Ramos (cell line): ENCODE measurements around the gene GRPR.

Experiments
- in situ Hi-C: fragments of 300-500 bp; cut with MboI; formaldehyde crosslinking; loops from one replicate; pipeline ENCODE4 v1.14.3; 2022; ENCODE audit warnings: low sequenced_read_pairs; ENCODE audit not compliant: unreplicated experiment

GRPR gene

DNA sequence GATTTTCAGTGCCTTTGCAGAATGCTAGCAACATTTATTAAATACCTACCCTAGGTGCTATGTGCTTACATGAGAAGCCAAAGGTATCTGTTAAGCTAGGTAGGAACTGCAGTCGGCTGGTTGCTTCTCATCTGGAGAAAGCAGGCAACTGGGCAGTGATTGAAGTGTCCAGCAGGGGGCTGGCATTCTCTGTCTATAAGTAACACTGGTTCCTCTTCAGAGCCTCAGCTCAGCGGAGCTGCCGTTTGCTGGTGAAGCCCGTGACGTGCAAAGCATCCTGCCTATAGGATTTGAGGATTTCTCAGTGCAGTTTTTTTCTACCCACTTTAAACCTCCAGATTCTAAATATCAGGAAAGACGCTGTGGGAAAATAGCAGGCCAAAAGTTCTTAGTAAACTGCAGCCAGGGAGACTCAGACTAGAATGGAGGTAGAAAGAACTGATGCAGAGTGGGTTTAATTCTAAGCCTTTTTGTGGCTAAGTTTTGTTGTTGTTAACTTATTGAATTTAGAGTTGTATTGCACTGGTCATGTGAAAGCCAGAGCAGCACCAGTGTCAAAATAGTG lies at the start of gene GRPR:
TSS of gene GRPR (plus strand) at position 344 of the 565 bp plus-strand sequence. CDS start 389 bp downstream, outside the sequence.
- in situ Hi-C loops, result no loop called here

DNA sequence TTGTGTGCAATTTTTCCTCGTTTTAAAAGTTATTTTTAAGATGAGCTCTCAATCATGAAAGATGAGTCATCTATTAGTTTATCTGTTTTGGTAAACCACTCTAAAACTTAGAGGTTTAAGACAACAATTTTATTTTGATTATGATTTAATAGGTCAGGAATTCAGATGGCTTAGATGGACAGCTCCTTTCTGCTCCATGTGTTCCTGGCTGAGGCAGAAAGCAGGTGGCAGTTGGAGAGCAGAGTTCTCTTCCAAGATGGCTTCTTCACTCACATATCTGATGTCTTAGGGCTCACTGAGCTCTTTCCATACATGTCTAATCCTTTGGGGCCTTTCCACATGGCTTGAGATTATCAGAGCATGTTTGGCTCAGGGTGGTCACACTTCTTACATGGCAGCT lies 48.3 kb upstream of the GRPR start:
- in situ Hi-C loops, result no loop called here

DNA sequence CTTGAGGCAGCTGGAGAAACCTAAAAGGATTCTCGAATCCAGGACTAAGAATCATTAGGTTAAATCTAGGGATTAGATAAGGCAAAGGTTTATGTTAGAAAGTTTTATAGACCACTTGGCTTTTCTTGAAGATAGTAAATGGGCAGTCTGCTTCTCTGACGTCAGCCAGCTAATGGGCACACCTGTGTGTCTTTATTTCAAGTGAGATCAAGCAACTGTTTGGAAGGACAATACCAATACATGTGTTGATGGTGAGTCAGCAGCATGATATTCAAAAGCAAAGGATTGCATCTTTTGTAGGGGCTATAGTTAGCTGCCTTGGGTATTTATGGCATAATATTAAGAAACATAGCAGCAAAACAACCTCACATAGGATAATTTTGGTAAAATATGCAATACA lies 46.5 kb upstream of the GRPR start:
- in situ Hi-C loops, result no loop called here

DNA sequence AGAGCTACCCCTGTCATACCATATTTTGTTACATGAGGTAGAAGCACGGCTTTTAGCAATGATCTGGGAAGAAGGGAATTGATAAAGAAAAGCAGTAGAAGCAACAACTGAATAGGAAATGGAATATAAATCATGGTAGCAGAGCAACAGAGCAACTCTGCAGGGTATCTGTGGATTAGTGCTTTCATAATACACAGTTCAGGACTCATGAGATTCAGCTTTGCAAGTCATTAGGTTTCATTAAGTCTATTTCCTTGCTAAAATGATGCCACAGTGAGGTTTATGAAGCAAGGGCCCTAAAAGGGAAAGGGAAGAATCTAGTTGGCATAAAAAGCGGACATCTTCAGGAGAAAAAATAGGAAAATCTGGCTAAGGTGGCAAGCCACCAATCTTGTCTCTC lies 45.6 kb upstream of the GRPR start:
- in situ Hi-C loops, result no loop called here

DNA sequence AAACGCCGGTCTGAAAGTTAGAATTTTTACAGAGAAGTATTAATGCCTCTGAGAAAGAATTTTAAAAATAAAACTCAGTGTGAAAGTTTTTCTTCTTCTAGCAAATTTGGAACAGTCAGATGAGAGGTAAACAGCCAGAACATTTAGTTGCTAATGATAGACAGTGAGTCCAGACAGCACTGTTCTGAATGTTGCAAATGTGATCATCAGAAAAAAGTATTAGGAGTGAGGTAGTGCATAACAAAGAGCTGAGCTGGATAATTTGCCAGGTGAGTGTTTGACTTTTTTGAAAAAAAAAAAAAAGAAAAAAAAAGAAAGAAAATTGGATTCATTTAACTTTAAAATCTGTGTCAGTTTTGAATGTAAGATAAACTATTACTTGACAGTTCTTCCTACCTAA lies 42.0 kb upstream of the GRPR start:
- in situ Hi-C loops, result no loop called here

DNA sequence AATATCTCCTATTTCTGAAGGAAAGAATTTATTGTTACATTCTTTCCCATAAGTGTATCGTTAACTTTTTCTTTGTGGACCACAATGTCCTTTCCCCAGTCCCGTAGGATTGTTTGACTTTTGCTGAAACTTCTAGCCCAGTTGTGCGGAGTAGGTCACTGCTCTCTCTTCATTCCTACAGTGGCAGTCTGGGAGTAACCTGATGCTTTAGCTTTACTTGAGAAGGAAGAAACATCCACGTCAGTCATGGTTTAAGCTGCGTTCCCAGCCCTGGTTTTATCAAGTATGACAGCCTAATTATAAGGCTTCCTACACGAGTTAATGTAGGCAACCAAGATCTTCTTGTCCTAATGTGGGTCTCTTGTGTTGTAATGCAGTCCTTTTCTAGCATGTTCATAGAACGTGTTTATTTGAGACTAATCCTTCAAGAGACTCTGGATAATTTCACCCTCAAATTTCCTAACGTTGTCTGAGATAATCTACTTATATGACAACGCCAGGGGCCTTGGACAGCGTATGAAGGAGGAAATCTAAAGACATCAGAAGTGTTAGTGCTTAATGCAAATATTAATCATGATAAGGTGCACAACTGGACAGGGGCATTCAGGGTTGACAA lies 40.8 kb upstream of the GRPR start:
- in situ Hi-C loops, result no loop called here

DNA sequence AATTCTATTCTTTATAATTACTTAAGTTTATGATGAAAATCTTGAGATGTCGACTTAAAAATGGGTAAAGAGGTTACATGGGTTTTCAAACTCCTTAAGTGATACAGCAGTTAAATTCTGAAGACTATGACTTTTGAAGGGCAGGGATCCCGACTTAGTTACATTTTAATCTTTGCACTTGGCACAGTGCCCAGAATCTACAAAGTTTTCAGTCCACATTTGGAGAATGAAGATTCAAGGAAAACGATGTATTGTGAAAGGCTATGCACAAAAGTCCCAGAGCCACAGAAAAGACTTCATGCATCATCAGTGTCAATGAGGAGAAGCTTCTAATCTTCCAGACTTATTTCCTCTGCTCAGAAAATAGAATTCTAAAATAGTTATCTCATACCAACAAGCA lies 36.3 kb upstream of the GRPR start:
- in situ Hi-C loops, result no loop called here

DNA sequence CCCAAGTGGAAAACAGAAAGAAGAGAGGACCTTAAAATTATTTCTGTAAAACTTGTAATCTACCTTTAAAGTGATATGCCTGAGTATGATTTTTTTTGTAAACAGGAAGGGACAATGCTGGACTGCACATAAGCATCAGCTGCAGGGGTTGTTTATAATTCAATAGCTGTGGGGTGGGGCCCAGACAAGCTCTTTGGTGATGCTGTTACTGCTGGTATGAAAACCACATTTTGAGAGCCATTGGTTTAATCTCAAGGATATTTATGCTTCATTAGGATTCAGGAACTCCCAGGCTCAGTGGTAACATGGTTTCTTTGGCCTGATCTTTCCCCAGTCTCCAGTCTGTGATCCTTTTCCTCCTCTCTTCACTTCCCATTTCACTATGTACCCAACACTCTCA lies 34.3 kb upstream of the GRPR start:
- in situ Hi-C loops, result no loop called here

DNA sequence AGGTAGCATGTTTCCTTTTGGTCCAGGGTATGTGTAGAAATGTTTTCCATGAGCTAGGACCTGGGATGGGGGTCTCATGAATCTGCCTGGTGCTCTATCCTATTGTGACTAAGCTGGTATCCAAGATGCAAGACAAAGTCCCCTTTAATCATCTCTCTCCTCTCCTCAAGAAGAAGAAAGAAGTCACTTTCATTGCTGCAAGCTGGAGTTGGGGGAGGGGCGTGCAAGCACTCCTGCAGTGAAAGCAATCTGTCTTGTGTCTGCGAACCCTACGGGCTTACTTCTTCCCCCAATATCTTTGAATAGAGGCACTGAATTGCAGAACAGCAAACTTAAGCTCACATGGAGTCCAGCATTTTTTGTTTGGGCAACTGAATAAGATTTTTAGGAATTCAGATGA lies 27.2 kb upstream of the GRPR start:
- in situ Hi-C loops, result no loop called here

DNA sequence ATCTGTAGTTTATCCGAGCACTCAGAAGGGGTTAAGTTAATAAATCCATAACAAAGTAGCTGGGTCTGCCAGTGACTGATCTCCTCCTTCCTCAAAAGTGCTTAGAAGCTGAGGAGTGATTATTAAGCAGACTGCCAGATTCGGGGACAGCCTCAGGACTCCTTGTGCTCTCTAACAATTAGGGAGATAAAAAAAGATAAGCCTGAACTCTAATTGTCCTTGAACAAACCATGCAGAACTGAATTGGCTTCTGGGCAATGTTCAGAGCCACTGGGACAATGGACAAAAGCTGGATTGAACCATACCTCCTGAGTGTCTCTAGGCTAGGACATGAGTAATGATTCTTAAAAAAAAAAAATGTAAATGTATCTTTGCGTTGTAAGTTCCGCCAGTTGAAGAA lies 22.7 kb upstream of the GRPR start:
- in situ Hi-C loops, result no loop called here

DNA sequence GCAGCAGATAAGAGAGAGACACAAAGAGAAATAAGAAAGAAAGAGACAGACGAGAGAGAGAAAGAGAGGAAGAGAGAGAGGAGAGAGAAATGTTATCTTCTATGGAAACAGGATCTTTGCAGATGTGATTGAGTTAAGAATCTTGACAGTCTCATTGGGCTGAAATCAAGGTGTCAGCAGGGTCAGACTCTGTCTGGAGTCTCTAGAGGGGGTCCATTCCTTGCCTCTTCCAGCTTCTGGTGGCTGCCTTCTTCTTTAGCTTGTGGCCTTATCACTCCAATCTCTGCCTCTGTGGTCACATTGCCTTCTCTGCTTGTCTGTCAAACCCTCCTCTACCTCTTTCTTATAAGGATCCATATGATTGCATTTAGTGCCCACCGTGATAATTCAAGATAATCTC lies 21.8 kb upstream of the GRPR start:
- in situ Hi-C loops, result no loop called here

DNA sequence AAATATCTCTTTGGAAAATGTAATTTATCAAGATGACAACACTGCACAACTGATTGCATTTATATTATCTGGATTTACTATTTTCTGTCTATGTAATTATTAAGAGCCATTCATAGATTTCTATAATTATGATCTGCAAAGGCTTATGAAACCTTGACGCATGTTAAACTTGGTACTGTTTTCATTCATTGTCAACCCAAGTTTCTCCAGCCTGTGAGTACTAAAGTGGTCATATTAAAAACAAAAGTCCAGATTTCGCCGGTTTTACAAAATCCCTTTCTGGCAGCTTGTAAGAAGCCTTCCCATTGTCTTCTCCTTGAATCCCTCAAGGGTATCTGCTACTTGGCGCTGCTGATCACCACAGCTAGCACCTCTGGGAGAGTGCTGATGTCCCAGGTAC lies 19.7 kb upstream of the GRPR start:
- in situ Hi-C loops, result no loop called here

DNA sequence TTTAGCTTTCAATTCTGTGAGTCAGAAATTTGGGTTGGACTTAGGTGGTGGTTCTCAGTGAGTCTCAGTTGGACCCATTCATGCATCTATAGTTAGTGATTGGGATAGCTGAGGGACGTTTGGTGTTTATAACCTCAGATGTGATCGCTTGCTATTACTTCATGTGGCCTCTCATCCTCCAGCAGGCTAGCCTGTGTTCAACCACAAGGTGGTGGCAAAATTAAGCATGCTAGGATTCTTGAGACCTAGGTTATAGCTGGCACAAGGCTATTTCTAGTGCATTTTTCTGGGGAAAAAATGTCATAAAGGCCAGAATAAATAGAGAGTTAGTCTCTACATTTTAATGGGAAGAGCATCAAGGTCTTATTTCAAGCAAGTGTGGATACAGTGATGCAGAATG lies 10.9 kb upstream of the GRPR start:
- in situ Hi-C loops, result no loop called here

DNA sequence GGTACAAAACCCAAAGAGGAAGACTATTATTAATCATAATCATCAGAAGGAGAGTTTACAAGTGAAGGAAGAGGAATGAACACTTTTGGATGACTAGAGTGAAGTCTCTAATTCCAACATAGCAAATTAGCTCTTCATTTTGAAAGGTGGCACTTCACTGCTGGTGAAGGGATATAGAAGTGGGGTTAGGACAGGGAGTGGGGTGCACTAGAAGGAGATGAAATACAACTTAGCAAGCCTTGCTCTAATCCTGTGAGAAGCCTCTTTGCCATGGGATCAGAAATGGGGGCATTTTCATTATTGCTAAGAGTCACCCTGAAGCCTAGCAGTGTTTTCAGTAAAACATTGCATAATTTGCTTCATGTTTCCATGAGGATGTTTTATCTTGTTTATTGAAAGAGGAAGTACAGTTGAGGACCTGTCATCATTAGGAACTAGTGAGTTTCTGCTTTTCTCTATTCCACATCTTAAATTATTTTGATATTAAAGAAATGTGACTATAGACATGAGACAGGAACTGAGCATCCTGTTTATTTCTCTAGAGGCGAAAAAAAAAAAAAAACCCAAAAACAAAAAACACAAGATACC lies 9.3 kb upstream of the GRPR start:
- in situ Hi-C loops, result no loop called here

DNA sequence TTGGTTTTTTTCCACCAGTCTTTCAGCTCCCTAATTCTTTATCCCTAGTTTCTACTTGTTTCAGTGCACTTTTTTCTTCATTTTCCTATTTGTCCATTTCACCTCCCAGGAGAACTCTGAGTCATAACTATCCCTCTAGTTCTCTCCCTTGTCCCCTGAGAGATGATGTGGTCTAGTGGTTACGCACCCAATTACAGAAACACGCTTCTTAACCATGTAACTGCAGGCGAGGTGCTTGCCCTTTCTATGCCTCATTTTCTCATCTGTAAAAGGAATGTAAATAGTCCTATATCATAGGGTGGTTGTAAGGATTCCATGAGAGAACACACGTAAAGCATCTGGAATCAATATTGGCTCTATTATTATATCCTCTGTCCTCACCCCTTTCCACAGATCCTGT lies 8.8 kb upstream of the GRPR start:
- in situ Hi-C loops, result no loop called here

DNA sequence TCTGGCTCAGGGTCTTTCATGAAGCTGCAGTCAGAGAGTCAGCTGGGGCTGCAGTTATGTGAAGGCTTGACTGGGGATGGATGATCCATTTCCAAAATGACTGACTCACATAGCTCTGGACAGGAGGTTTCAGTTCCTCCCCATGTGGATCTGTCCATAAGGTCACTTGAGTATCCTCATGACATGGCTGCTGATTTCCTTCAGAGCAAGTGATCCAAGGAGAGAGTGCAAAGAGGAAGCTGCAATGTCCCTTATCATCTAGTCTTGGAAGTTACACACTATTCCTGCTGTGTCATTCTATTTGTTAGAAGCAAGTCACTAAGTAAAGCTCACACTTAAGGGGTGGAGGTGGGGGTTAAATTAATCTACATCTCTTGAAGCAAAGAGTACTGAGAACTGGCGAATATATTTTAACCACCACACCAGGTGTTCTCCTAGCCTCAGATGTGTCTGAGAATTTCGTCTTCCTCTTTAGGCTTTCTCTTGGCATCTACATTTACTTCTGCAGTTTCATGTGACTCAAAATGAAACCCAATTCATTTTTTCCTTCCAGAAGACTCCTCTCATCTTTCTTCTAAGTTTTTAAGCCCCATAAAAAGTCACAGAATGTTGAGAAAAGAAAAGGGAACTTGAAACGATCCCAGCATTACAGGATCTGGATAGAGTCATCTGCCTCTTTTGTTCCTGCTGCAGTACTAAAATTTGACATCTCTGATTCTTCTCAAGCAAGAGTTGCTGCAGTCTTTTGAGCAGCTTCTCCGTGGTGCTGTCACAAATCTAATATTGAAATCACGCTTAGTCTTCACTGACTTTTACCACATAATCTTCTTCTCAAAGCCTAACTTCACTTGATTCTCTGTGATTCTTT lies 3.8 kb upstream of the GRPR start:
- in situ Hi-C loops, result no loop called here

DNA sequence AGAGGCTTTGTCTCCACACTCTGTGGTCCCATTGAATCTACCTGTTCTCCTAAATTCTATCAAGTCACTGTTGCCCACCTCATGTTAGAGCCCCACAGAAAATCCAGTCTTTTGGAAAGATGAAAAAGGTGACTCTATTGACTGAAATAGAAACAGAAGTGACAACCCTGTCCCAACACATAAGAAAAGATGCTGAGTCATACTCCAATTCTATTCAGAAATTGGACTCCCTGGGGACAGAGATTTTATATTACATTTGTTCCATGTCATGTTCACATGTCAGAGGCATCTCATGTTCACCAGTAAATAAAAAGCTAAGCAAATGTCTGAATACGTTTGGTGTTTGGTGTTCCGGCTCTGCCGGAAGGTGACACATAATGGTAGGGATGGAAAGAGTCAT lies 2.9 kb upstream of the GRPR start:
- in situ Hi-C loops, result no loop called here

DNA sequence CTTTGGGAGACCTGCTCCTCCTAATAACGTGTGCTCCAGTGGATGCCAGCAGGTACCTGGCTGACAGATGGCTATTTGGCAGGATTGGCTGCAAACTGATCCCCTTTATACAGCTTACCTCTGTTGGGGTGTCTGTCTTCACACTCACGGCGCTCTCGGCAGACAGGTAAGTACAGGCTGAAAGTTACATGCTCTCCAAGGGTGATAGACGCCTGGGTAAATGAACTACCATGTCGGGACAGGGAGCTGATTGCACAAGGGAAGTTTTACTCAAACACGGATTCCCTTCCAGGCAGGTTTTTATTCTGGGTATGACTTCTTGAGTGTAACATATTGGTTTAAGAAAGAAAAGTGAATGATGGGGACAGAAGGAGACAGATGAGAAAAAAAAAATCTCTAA lies 836 bp downstream of the GRPR start:
- in situ Hi-C loops, result no loop called here

DNA sequence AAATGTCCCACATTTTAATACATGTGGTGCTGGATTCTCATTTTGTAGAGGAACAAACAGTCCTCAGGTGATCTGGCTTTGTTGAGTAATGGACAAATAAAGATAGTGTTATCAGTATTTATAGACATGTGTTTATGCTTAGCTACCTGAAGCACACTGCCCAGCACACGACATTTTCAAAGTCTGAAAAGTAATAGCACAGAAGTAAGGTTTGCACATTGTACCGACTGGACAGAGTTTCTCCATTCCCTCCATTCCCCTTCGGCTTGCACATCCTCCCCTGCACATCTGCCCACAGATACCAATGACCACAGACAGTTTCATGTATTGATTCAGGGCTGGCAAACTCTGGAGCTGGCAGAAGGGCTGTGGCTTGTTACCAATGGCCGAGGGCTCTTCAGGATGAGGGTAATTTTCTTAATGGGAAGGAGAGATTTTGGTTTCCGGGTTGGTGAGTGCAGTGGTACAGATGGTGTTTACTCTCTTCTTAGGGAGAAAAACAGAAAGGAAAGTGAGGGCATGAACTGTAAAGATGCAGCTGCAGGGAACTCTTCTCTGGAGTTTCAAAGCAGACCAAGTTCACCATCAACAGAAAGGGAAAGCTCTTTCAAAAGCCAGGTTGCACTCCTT lies 2.3 kb downstream of the GRPR start:
- in situ Hi-C loops, result no loop called here

DNA sequence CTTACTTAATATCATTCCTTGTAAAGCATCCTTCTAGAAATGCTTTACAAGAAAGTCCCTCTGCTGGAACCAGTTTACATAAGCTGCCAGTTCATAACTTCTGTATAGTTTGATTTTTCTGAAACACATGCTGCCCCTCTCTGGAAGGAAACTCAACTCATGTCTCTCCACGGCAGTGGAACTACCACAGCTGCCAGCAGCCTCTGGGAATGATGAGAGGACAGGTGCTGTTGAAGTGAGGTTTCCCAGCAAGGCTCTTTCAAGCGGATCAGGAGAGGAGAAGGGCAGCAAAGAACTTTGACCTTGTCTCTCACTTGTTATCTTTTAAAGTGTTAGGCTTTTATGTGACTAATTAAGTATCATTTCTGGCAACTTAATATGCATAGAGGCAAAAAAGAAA lies 7.3 kb downstream of the GRPR start:
- in situ Hi-C loops, result no loop called here

DNA sequence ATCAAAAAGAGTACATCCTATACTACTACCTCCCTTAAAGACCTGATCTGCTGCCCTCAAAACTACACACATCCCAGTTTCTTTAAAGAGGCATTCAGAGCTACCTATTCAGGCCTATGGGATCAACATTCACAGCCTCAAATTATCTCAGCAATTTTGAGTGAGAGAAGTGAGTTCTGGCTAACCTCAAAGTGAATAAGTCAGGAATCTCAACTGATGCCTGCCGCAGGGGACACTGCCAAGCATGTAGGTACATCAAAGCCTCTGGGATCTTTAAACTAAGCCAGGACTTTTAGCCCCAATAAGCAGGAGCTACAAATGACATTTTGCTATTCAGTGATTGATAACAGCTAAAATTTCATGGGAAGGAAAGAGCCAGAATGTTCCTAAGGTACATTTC lies 11.6 kb downstream of the GRPR start:
- in situ Hi-C loops, result no loop called here
